Posterior cingulate gyrus (tissue), 11 donors: ENCODE results near the gene ITGA11.

Experiments used
- DNase-seq, 10 donors: peaks; one replicate each; pipeline versions ENCODE4 v3.0.0 to v3.0.0-alpha.2; 2020 to 2021; ENCODE audit warnings: mixed read lengths in 3 of 10
- intact Hi-C: fragments of 100-400 bp; cut with DNase I; formaldehyde crosslinking; loops from one replicate; pipeline ENCODE4 v1.15.1; 2023

Gene ITGA11

GRCh38 chr15:68284616-68285258 lies 147.2 kb downstream of the ITGA11 start:
- no peak for DNase-seq
- intact Hi-C loops = no loop called here

GRCh38 chr15:68283401-68283800 lies 148.6 kb downstream of the ITGA11 start:
- no peak for DNase-seq
- intact Hi-C loops = no loop called here

GRCh38 chr15:68281008-68281407 lies 151.0 kb downstream of the ITGA11 start:
- no peak for DNase-seq
- intact Hi-C loops = no loop called here

- no peak for DNase-seq
- intact Hi-C loops = no loop called here
These were observed 151.9 kb downstream of the ITGA11 start for GRCh38 chr15:68279779-68280753.

- DNase-seq = no peak
- intact Hi-C loops = no loop called here
These were observed 153.2 kb downstream of the ITGA11 start for GRCh38 chr15:68278595-68279405.

- peak in 3 of 10 donors; percentile 41 to 57 (median 42) for DNase-seq
- intact Hi-C loops = no loop called here
These were observed 153.7 kb downstream of the ITGA11 start for GRCh38 chr15:68278345-68278594.

GRCh38 chr15:68277603-68278344 lies 154.2 kb downstream of the ITGA11 start, which contains the start of gene FEM1B:
FEM1B (plus strand) TSS chr15:68277745; CDS start chr15:68278418, 673 bp downstream.
- peak; percentile 84 to 98 (median 90) for DNase-seq
- intact Hi-C loops = loop anchor here (1.0 kb wide), 1 partner anchor 20 kb away; no protein-coding TSS in a partner anchor

- intact Hi-C loops = loop anchor here (1.0 kb wide), 1 partner anchor 20 kb away; no protein-coding TSS in a partner anchor
- peak; percentile 45 to 93 (median 60) for DNase-seq
These were observed 154.8 kb downstream of the ITGA11 start for GRCh38 chr15:68277131-68277602.

GRCh38 chr15:68276668-68277067 lies 155.3 kb downstream of the ITGA11 start:
- no peak for DNase-seq
- intact Hi-C loops = loop anchor here (1.0 kb wide), 1 partner anchor 19 kb away; no protein-coding TSS in a partner anchor

- intact Hi-C loops = no loop called here
- DNase-seq = no peak
These were observed 156.7 kb downstream of the ITGA11 start for GRCh38 chr15:68275165-68275746.

- intact Hi-C loops = no loop called here
- no peak for DNase-seq
These were observed 157.6 kb downstream of the ITGA11 start for GRCh38 chr15:68274201-68274848.

- intact Hi-C loops = no loop called here
- DNase-seq = no peak
These were observed 159.2 kb downstream of the ITGA11 start for GRCh38 chr15:68272721-68273271.

- intact Hi-C loops = no loop called here
- DNase-seq = peak in 9 of 10 donors; percentile 40 to 93 (median 52)
These were observed 160.0 kb downstream of the ITGA11 start for GRCh38 chr15:68271854-68272471.

GRCh38 chr15:68268405-68268804 lies 163.6 kb downstream of the ITGA11 start:
- DNase-seq = no peak
- intact Hi-C loops = no loop called here

GRCh38 chr15:68265674-68266073 lies 166.3 kb downstream of the ITGA11 start:
- intact Hi-C loops = no loop called here
- no peak for DNase-seq

GRCh38 chr15:68265081-68265480 lies 166.9 kb downstream of the ITGA11 start:
- intact Hi-C loops = no loop called here
- no peak for DNase-seq

GRCh38 chr15:68264282-68264681 lies 167.7 kb downstream of the ITGA11 start:
- no peak for DNase-seq
- intact Hi-C loops = no loop called here
